Activated CD4-positive, alpha-beta T cell treated with anti-CD3 and anti-CD28 coated beads, Interleukin-2, amount 50 U/mL, for 24 hours (primary cell): ENCODE results near the gene GJE1.
A peak's percentile ranks its signal among the peaks of the same experiment; 100 is the strongest.
"Not testable (repeated sequence)": the region's sequence is repeated elsewhere in the genome, so short reads cannot be mapped to it uniquely, and the experiment has no call there.

Experiments used
- DNase-seq, 2 donors: peaks; one replicate each; pipeline ENCODE4 v3.0.0-alpha.2; 2020; ENCODE audit warnings: low read depth in 1 of 2, low spot score in 1 of 2

Gene GJE1, protein sequence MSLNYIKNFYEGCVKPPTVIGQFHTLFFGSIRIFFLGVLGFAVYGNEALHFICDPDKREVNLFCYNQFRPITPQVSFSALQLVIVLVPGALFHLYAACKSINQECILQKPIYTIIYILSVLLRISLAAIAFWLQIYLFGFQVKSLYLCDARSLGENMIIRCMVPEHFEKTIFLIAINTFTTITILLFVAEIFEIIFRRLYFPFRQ

DNA sequence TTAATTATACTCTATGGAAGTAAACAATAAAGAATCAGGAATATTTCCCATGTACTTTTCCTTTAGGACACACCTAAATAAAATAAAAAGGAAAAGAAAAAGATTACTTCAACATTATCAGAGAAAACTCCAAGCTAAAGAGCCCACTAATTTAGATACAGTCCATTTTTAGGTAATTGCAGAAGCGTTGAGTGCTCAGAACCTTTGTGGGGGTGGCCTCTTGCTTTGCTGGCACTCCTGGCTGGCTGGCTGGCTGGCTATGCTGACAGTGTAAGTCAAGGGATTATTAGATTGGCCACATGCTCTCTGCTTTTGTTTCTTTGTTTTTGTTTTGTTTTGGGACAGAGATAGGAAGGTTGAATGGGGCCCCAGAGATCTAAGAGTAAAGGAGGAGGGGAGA, at the start of gene GJE1:
GJE1 (plus strand) TSS at position 301 of the 400 bp plus-strand sequence. CDS start 234 bp downstream, outside the sequence.
- DNase-seq = no peak

DNA sequence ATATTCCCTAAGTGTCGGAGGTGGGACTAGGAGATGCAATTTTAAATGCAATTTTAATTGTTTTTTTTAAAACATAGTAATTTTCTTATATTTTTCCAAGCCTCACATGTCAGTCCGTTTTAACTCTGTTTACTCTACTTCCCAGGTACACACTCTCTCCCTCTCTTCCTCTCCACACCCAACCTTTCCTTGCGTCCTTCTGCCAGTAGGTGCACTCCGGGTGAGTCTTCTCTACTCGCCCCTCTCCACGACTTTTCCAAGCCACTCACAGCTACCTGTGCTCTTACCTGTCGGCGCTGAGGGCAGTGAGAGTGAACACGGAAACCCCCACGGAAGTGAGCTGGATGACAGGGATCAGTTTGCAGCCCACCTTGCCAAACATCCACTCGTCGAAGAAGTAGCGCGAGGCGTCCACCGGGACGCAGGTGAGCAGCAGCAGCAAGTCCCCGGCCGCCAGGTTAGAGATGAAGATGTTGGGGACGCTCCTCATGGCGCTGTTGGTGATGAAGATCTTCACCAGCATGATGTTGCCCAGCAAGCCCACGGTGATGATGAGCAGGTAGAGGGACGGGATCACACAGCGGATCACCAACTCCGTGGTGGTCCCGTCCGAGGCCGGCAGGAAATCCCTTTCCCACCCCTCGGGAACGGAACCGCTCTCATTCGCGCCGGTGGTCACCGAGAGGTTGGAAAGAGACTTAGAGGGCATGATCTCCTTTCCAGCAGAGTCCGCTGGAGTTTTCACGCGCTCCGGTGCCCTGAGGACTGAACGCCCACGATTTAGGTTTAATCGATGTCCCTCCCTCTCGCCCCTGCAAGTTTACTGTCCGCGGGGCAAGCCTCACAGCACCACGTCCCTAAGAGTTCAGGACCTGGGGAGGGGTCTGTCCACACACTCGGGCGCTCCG, 44.5 kb upstream of the GJE1 start:
- DNase-seq = no peak

DNA sequence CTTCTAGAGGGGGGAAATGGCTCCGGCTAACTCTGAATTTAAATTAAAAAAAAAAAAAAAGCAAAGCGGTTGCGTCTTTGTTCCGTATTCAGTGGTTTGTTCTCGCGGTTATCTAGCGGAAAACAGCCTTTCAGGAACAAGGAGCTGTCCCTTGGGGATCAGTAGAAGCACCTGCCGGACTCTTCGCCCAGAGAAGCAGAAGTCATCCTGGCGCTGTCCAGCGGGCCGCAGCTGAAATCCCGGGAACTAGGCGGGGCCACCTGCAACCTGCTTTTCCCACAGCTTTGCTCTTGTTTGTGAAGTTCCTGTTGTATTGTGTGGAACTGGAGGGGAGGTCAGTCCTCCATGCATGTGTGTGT, 43.9 kb upstream of the GJE1 start:
- no peak for DNase-seq

DNA sequence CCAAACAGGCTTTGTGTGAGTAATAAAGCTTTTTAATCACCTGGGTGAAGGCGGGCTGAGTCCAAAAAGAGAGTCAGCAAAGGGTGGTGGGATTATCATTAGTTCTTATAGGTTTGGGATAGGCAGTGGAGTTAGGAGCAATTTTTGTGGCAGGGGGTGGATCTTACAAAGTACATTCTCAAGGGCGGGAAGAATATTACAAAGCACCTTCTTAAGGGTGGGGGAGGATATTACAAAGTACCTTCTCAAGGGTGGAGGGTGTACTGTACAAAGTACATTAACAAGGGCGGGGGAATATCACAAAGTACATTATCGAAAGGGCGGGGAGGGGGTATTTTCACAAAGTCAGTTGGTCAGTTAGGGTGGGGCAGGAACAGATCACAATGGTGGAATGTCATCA, 27.9 kb upstream of the GJE1 start:
- DNase-seq = not testable (repeated sequence)

DNA sequence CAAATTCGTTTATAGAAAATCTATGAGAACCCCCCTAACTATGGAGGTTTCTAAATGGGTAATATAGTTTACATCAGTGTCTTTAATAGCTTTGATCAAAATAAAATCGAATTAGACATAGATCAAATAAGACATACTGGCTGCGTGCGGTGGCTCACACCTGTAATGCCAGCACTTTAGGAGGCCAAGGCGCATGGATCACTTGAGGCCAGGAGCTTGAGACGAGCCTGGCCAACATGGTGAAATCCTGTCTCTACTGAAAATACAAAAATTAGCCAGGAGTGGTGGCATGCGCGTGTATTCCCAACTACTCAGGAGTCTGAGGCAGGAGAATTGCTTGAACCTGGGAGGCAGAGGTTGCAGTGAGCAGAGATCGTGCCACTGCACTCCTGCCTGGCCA, 21.9 kb upstream of the GJE1 start:
- DNase-seq = not testable (repeated sequence)

DNA sequence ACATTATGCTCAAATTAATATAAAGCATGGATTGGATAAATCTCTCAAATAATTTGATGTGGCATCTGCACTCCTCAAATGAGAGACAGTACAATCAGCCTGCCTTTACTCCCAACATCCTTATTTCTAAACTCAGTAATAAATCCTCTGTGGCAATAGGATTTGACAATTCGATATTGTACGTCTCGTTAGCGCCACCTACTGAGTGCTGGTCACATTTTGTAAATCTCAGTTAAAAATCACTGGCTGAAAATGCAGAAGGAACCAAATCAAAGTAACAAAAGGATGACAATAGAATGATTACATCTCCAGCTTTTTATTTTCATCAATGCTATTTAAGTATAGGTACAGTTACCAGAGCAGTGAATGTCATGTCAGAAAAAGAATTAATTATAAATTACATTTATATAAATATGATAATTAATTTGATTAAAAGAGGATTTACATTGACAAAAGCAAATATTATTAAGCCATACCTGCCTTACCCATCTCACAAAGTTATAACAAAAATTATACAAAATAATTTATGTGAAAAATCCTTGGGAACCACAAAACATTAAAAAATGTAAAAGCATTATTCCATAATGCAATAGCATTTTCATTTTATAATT, 20.2 kb upstream of the GJE1 start:
- peak; percentile 47 to 65 for DNase-seq

DNA sequence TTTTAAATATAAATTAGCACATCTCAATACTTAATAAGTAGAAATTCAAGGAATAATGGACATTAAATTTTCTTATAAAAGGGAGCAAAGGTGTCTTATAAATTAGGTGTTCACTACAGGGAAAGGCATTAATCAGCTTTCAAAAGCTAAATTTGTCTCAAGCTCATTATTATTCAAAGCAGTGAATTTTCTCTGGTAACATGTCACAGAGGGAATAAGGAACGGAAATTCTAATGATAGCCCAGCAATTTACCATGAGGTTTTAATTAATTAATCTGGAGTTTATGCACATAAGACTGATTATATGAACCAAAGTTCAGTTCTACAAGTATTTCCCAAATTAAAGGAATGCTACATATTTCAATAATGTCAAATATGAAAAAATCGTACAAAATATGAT, 15.4 kb upstream of the GJE1 start:
- no peak for DNase-seq

DNA sequence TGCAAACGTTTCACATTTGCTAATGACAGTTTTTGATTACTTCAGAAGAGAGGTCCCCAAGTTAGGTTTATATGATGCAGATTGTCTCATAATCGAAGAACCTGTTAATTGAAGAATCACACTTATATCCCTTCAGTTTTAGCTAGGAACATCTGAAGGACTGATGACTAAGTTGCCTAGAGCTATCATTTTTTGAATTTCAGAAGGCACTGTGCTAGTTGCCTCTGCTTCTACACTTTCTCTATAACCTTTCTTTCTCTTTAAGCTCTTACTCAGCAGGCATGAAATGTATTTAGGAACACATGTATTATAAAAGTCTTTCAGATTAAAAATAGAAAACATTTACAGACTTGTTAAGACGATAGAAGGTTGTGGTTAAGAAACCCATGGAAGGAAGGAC, 14.4 kb upstream of the GJE1 start:
- DNase-seq = no peak

DNA sequence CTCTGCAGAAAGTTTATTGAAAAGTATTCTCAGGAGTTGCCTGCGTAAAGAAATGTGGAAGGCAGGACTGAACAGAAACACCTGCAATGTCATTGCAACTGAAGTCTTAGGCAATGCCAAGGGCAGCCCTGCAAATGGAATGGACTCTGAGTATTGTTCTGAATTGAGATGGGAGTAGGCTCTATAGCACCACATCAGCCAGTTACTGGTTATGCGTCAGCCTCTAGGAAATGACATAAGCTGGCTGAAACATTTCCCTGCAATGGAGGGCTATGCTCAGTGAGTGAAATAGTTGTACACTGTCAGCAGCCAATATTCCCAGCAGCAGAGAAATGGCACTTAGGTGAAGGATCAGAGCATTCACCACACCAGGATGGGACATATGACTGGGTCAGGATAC, 13.8 kb upstream of the GJE1 start:
- no peak for DNase-seq

DNA sequence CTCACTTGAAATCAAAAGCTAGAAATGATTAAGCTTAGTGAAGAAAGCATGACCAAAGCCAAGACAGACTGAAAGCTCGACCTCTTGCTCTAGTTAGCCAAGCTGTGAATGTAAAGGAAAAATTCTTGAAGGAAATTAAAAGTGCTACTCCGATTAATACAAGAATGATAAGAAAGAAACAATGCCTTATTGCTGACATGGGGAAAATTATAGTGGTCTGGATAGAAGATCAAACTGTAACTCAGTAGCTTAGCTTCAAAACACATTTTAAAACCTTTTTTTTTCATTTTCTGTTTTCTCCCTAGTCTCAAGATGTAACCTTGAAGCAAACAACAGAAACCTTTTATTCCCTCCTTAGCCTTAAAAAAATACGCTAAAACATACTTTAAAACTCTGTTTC, 11.4 kb upstream of the GJE1 start:
- DNase-seq = no peak

DNA sequence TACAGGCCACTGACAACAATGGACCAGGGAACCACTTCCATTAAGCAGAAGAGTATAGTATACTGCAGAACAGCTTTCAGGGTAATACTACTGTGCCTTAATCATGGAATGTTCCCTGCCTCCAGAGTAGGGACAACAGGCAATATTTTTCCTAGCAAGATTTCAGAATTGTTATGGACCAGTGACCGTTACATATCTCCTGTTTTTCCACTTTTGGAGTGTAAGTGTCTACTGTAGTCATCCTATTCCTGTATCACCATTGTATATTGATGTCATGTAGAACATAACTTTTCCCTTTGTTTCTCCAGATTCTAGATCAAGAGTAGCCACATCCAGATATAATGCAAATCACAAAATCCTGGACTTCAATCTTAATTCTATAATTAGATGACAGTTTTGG, 1.9 kb upstream of the GJE1 start:
- no peak for DNase-seq

DNA sequence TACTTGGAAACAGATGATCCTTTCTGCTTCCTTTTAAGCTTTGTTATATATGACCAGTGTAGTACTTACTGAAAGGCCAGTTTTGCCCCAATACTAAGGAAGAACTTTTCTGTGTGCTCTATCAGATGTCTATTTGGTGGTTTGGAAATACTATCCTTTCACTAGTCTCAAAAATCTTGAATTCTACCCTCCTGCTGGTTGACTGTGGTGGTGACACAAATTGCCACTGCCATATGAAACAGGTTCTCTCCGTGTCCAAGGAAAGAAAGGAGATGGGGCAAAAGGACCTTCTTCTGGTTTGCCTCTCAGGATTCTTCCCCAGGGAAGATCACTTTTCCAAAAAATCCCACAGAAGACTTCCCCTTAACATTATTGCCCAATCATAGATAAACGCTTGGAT, 6.2 kb downstream of the GJE1 start:
- DNase-seq = no peak

DNA sequence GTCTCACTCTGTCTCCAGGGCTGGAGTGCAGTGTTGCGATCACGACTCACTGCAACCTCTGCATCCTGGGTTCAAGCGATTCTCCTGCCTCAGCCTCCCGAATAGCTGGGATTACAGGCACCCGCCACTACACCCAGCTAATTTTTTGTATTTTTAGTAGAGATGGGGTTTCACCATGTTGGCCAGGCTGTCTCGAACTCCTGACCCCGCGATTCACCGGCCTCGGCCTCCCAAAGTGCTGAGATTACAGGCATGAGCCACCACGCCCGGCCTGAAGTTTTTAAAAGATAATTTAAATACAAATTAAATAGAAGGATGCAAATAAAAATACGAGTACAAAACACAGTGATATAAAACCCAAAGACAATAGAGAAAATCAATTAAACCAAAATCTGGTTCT, 8.8 kb downstream of the GJE1 start:
- not testable (repeated sequence) for DNase-seq

DNA sequence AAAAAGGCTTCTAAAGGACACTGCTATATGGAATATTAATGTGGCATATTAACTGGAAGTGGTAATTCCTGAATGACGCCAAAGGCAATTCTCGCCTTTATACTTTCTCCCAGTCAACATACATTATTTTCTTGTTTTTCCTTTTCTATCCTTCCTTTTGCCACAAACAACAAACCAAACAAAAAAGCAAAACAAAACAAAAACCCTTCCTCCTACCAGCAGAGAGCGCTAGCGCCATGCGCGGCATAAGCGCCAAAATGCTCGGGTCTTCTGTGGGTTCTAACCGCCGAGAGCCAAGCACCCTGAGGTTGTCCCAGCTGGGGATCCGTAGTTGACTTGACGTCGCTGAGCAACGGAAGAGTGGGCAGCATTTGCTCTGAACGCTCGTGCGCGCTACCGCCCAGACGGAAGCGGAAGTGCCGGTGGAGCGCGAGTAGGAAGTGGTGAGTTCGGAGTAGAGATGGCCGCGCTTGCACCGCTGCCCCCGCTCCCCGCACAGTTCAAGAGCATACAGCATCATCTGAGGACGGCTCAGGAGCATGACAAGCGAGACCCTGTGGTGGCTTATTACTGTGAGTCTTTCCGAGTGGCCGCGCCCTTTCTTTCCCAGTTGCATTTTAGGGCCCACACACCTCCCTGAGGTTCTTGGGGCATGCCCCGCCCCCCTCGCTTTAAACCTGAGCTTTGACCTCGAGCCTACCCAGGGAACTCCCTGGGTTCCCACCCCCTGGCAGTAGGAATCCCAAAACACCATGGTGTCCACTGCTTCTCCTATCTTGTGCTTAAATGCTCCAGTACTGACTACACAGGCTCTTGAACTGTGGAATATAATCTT, 14.3 kb downstream of the GJE1 start, which contains the start of the genes NMBR and VTA1:
NMBR (minus strand) TSS at position 295 of the 835 bp plus-strand sequence. CDS start 58,464 bp downstream, outside the sequence.
VTA1 (plus strand) TSS at position 436 of the 835 bp plus-strand sequence; CDS start at position 461, 25 bp downstream.
- DNase-seq = peak; percentile 80 to 96

DNA sequence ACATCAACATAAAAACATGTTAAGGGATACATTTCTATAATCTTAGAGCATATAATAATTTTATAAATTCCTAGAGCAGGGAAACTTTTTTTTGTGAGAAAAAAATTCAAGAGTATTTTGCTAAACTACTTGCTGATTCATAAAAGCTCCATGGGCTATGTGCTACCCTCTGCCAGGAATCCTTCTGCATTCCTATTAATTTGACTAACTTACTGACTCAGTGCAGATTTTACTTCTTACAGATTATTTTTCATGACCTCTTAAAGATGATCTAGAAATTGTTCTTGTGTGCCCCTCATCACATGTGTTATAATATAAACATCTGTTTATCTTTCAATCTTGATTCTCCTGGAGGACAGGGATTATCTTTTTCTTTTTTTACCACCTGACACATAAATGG, 20.0 kb downstream of the GJE1 start:
- DNase-seq = no peak

DNA sequence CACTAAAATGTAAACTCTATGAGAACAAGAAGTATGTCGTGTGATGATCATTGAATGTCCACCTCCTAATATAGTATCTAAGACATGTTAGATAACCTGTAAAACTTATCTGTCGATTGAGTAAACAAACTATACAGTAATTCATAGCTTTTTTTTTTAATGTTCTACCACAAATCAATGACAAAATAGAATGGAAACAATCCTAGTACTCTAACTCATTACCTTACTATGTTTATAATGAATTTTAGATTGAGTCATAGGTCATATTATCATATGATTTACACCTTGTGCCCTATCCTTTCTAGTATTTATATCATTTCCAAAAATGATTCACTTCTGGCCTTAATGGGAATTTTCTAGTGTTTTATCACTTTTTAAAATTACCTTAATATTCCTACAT, 20.5 kb downstream of the GJE1 start:
- no peak for DNase-seq

DNA sequence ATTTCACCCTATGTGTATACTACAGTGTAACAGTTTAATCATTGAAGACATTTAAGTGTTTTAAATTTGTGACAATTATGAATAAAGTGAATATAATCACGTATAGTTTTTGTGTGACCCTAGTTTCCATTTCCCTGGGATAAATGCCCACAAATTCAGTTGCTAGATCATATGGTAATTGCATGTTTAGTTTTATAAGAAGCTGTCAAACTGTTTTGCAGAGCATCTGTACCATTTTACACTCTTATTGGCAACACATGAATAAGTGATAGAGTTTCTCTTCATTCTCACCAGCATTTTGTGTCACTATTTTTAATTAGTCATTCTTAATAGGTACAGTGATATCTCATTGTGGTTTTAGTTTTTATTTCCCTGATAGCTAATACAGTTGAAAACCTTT, 21.6 kb downstream of the GJE1 start:
- DNase-seq = no peak

DNA sequence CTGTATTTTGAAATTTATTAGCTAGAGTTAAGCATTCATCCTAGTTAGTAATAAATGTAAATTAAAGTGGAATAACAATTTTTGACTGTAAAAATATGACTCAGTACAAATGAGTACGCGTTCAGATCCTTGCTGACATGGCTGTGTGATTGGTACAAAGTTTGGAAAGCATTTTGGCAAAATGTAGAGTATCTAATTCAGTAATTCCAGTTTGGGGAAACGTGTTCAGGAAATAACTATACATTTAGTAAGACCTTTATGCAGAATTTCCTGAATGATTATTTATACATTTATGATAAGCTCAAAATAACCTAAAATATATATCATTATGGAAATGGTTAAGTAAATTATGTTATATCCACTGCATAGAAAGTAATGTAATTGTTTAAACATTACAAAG, 22.4 kb downstream of the GJE1 start:
- no peak for DNase-seq

DNA sequence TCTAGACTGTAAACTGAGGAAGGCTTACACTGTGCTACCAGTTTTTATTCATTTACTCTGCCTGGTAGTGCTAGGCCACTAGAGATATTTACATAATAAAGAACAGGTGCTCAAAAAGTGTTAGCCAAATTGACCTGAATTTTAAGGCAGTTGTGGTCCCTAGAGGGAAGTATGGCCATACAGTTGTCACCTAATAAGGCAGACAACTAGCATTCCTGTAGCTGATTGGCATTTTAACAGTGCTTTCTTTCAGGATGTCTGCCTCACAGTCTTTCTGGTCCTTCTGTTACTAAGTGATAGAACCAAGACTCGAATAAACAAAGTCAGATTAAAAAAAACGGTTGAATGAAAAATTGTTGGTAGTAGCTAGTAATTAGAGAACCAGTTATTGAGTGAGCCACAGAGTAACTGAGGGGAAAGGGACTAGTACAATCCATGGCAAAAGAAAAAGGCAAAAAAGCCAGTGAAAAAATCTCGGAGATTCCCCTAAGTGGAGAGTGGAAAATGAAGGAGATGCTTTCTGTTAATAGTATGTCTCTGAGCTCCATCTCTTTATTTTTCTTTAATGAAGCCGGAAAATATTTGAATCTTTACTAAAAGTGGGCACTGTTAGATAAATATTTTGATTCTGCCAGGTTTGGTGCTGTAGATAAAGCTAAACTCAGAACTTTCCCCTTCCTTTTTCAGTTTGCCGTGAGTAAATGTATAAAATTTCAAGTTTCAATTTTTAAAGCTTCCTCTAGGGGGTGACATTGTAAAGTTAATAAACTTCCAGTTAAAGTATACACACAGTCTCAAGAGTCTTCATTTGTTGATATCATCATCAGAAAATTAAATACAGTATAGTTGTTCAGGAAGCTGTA, 23.4 kb downstream of the GJE1 start:
- no peak for DNase-seq

DNA sequence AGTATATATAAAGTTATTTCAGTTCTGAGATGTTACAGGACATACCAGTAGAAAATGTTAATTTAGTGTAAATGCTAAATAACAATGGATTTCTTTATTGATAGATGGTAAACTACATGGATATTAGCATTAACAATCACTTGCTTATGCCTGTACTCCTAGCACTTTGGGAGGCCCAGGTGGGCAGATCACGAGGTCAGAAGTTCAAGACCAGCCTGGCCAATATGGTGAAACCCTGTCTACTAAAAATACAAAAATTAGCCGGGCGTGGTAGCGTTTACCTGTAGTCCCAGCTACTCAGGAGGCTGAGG, 24.0 kb downstream of the GJE1 start:
- not testable (repeated sequence) for DNase-seq
